ENCODE results near the gene PIK3AP1. TPM values are rescaled to one million over a fixed set of nuclear protein-coding genes. Genes with fewer than 3 reads are reported as not detected.

PIK3AP1 gene
- polyA plus RNA-seq, 1 experiment: 0.04 TPM

DNA sequence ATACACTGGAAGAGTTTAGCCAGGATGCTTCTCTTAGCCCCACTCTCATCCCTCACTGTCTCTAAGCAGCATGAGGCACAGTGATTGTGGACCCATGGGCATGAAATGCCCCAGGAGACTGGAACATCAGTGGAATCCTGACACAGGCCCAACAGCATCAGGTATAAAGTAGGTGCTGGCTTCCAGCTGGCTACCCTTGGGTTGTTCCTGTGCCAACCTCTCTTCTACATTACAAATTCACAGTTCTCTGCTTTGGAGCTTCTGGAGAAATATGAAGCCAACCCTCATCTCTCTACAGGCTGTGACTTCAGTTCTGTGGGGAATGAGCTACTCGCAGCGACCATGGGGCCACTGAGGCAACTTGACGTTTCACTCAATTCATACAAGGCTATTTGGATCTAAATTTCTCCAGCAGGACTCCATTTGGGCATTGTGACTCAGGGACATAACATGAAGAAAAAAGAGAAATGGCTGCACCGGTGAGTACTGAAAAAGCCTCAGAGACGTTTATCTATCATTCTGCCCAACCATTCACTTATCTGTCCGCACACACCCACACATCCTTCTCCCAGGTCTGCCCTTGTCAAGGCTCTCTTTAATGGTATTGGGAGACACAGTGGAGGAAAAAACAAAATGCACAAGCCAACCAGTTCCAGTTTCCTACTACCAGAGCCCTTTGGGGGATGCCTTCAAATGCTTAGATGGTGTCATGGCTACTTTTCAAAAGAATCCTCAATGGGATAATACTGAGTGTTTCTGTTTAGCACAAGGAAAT, 98.1 kb downstream of the PIK3AP1 start:
- H3K27me3 ChIP-seq (ENCODE audit: control insufficient read depth, insufficient read depth, low read length): no peaks in the 10 kb centered on the region; the same call in none of the 2 replicates
- ChIA-PET CTCF (no interaction called here), POLR2A (no interaction called here)
- TF ChIP-seq, protein P1, sequence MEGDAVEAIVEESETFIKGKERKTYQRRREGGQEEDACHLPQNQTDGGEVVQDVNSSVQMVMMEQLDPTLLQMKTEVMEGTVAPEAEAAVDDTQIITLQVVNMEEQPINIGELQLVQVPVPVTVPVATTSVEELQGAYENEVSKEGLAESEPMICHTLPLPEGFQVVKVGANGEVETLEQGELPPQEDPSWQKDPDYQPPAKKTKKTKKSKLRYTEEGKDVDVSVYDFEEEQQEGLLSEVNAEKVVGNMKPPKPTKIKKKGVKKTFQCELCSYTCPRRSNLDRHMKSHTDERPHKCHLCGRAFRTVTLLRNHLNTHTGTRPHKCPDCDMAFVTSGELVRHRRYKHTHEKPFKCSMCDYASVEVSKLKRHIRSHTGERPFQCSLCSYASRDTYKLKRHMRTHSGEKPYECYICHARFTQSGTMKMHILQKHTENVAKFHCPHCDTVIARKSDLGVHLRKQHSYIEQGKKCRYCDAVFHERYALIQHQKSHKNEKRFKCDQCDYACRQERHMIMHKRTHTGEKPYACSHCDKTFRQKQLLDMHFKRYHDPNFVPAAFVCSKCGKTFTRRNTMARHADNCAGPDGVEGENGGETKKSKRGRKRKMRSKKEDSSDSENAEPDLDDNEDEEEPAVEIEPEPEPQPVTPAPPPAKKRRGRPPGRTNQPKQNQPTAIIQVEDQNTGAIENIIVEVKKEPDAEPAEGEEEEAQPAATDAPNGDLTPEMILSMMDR (IDR thresholded peaks at IDR 0.05; ENCODE audit: insufficient read depth, low read depth, low read length): no peak
- DNase-seq (ENCODE audit: low read depth): no peak
- no peaks in the 10 kb centered on the region for H3K36me3 ChIP-seq (ENCODE audit: control insufficient read depth, insufficient read depth, low read length)
- H3K4me3 ChIP-seq (ENCODE audit: low read depth, low read length): no peak overlapping the region

- Histone ChIP-seq H3K27me3 (ENCODE audit: control insufficient read depth, insufficient read depth, low read length) (no peaks in the 10 kb centered on the region; the same call in 1 of the 2 replicates), H3K36me3 (ENCODE audit: control insufficient read depth, insufficient read depth, low read length) (no peaks in the 10 kb centered on the region), H3K4me3 (ENCODE audit: low read depth, low read length) (no peak overlapping the region)
- TF ChIP-seq, protein P1 (IDR thresholded peaks at IDR 0.05; ENCODE audit: insufficient read depth, low read depth, low read length): no peak
- POLR2A ChIA-PET: no interaction called here
- DNase-seq (ENCODE audit: low read depth): no peak
- CTCF ChIA-PET: no interaction called here
Observed at GRCh38 chr10:96619796-96620773, 100.2 kb downstream of the PIK3AP1 start.

DNA sequence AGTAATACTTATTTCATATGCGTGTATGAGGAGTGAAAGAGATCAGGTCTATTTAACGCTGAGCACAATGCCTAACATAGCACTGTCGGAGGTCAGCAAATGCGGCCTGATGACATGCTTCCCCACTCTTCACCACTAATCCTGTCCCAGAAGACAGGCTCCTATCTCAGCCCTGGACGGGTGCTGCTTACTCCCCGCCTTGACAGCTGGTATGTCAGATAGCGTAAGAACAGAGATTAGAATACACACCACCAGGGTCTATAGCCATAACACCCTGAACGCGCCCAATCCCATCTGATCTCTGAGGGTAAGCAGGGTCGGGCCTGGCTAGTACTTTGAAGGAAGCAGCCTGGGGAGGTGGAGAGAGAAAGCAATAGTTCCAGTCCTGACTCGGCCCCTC, 101.2 kb downstream of the PIK3AP1 start:
- CTCF ChIA-PET: no interaction called here
- DNase-seq (ENCODE audit: low read depth): no peak
- TF ChIP-seq, protein P1 (IDR thresholded peaks at IDR 0.05; ENCODE audit: insufficient read depth, low read depth, low read length): no peak

GRCh38 chr10:96618653-96619052, 101.7 kb downstream of the PIK3AP1 start:
- POLR2A ChIA-PET: no interaction called here
- CTCF ChIA-PET: interaction anchor here (1.0 to 1.4 kb wide), 2 partner anchors 13 to 85 kb away, joined by 3 read pairs; no protein-coding TSS in a partner anchor
- Histone ChIP-seq H3K4me3 (ENCODE audit: low read depth, low read length) (no peak overlapping the region), H3K27me3 (ENCODE audit: control insufficient read depth, insufficient read depth, low read length) (no peaks in the 10 kb centered on the region), H3K36me3 (ENCODE audit: control insufficient read depth, insufficient read depth, low read length) (no peaks in the 10 kb centered on the region)
- TF ChIP-seq, protein P1 (IDR thresholded peaks at IDR 0.05; ENCODE audit: insufficient read depth, low read depth, low read length): no peak
- DNase-seq (ENCODE audit: low read depth): no peak

More for the DNA sequence above, 101.2 kb downstream of the PIK3AP1 start:
- Histone ChIP-seq H3K27me3 (ENCODE audit: control insufficient read depth, insufficient read depth, low read length) (no peaks in the 10 kb centered on the region), H3K4me3 (ENCODE audit: low read depth, low read length) (no peak overlapping the region), H3K36me3 (ENCODE audit: control insufficient read depth, insufficient read depth, low read length) (no peaks in the 10 kb centered on the region)
- POLR2A ChIA-PET: no interaction called here

DNA sequence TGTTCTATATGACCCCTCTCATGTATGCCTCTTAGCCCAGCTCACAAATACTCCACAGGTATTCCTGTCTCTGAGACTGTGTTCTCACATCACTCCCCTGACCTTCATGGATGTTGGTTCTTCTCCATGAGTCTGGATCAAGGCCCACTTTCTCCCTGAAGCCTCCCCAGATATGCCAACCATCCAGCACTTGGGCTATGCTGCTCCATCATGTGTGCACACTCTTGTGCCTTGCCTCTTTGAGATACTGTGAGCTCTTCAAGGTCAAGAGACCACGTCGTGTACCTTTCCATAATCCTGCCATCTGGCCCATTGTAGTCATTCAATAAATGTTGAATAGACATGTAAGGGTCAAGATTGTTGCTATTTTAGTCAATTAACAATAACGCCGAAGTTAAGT, 103.4 kb downstream of the PIK3AP1 start:
- ChIA-PET CTCF (no interaction called here), POLR2A (no interaction called here)
- TF ChIP-seq, protein P1 (IDR thresholded peaks at IDR 0.05; ENCODE audit: insufficient read depth, low read depth, low read length): no peak
- no peak for DNase-seq (ENCODE audit: low read depth)
- H3K36me3 ChIP-seq (ENCODE audit: control insufficient read depth, insufficient read depth, low read length): no peaks in the 10 kb centered on the region
- no peaks in the 10 kb centered on the region for H3K27me3 ChIP-seq (ENCODE audit: control insufficient read depth, insufficient read depth, low read length)
- H3K4me3 ChIP-seq (ENCODE audit: low read depth, low read length): no peak overlapping the region
